Adrenal gland (tissue), 5 donors: ENCODE results near the gene DLGAP4.

Source experiments
- CTCF ChIP-seq, 6 experiments: fragments of 450-650 bp in 4 of 6; fragments of 200-600 bp in 2 of 6; sonication (generic) in 1 of 6; IDR thresholded peaks; 1 replicate in 5 of 6; 2 replicates in 1 of 6; pipeline versions ENCODE4 v1.5.1 to v1.8.0; 2016 to 2021; ENCODE audit warnings: antibody characterized with exemption in 6 of 6, mild to moderate bottlenecking in 2 of 6, moderate library complexity in 1 of 6
- POLR2A ChIP-seq, 2 donors: fragments of 450-650 bp; IDR thresholded peaks; one replicate each; pipeline ENCODE4 v1.6.1; 2017; ENCODE audit warnings: antibody characterized with exemption in 2 of 2, mild to moderate bottlenecking in 2 of 2, moderate library complexity in 1 of 2
- donor health status: DM: no; HTN: no; CAD: no.

DNA sequence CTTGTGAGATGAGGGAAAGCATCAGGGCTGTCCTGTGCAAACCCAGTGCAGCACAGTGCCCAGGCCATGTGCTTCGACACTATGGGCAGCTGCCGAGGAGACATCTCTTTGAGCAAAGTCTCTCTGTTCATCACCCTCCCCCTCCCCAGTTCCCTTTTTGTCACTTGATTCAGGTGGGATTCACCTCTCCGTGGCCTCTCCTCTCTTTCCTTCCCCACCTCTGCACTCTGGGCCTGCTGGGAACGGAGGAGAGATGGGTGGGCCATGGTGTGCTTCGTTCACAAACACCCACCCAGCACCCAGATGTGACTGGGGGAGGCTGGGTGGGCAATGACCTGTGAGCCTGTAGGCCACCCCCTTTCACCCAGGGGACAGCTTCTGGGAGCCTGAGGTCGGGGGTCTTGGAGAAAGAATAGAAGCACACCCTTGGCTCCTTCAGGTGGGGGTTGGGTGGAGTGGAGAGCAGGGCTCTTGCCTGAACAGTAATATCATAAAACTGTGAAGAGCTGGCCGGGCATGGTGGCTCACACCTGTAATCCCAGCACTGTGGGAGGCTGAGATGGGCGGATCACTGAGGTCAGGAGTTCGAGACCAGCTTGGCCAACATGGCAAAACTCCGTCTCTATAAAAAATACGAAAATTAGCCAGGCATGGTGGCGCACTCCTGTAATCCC, 33.5 kb upstream of the DLGAP4 start:
- TF ChIP-seq CTCF (IDR thresholded peaks at IDR 0.05) (no peak), POLR2A (IDR thresholded peaks at IDR 0.05) (no peak)
